ENCODE measurements around the gene OR5I1.
"Not testable (repeated sequence)": the region's sequence is repeated elsewhere in the genome, so short reads cannot be mapped to it uniquely, and the experiment has no call there.

Gene OR5I1

GRCh38 chr11:55936300-55936699 lies at the start of gene OR5I1:
Gene OR5I1 (minus strand): TSS chr11:55936400. CDS start chr11:55936400, 0 bp downstream.
- no peak for DNase-seq

- no peak for DNase-seq
These were observed 34.7 kb upstream of the OR5I1 start for GRCh38 chr11:55970935-55971334.

- no peak for DNase-seq
These were observed 33.6 kb upstream of the OR5I1 start, which contains the start of gene OR10AG1 for GRCh38 chr11:55969845-55970244. Gene OR10AG1 (minus strand): TSS chr11:55969945. CDS start chr11:55969907, 38 bp downstream.

- DNase-seq: no peak
These were observed 31.7 kb upstream of the OR5I1 start for GRCh38 chr11:55967914-55968313.

DNA sequence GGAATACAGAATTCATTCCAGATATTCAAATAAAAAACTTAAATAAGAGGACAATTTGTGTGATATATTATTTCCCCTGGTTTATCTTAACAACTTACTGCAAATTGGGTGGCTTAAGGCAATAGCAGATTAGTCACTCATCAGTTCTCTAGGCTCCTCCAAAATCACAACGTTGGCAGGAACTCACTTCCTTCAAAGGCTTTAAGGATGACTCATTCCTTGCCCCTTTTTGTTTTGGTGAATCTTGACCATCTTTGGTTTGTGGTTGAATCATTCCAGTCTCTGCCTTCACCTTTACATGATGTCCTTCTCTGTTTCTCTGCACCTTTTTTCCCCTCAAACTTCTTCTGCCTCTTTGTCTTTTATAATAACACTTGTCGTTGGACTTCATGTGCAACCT lies 30.2 kb upstream of the OR5I1 start:
- no peak for DNase-seq

DNA sequence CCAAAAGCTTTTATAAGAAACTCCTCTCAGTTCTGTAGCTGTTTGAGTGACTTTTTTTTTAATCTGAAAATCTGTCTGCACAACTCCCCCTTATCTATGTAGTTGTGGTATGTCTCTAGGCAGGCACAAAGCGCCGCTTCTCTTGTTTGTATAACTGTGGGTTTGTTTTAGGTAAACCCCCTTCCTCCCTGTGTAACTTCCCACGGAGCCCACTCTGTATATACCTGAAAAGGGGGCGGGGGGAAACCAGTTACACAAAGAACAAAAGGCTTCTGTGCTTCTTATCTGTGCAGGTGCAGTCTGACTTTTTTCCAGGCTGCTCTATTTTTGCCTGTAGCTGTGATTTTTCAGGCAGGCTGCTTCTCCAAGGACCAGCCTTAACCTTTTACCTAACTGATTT lies 20.3 kb upstream of the OR5I1 start:
- no peak for DNase-seq

GRCh38 chr11:55949330-55949729 lies 13.1 kb upstream of the OR5I1 start:
- no peak for DNase-seq

DNA sequence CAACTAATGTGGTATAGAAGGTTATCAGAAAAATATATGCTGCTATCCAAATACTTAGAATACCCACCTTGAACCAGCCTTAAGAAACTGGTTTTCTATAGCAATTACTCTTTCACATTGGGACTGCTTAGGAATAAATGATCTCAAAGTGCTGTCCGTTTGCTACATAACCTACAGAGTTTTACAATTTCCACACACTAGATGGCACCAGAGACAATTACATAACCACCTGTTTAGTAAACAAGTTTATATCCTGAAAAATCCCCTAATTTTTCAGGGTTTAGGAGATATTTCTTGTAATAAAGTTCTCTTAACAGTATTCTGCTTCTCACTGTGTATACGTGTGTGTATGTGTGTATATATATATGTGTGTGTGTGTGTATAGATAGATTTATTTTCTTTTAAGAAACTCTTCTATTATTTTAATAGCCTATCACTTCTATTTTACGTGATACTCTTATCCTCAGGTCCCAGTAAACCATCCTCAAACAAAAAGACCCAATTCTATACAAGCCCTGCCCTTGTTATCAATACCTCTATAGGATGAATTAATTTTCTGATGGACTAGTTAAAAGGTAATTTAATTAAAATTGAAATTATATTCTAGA lies 6.7 kb upstream of the OR5I1 start:
- no peak for DNase-seq

DNA sequence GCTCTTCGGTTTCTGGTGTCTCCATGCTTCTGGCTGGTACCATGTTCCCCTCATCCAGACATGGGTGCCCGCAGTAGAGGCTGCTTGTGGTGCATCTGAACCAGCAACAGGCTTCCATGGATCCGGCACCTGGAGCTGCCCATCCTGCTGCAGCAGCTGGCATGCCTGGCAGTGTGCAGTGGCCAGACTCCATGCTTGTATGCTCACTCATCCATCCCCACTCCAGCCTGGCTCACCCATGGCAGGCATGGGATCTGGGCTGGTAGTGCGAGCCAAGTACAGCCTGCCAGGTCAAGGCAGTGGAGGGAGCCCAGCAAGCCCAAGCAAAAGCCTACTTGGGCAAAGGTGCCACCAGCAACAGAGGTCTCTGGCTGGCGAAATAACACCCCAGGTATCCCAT lies 15.7 kb downstream of the OR5I1 start:
- DNase-seq: no peak

DNA sequence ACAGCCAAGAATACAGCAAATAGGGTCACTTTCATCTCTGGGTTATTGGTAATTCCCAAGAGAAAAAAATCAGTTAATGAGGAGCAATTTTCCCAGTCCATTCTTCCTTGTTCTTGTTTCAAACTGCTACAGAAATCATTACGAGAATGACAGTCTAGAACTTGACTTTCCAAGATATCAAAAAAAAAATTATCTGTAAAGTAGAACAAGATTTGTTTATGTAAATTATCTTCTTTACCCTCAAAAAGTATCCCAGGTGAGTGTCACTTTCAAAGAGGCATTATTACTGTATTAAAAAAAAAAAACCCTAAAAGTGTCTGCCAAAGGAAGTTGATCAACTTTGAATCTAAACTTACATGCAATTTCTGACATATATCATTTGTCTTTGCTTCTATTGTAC lies 21.7 kb downstream of the OR5I1 start, which contains the start of gene OR5W2:
Gene OR5W2 (minus strand): TSS at position 101 of the 400 bp plus-strand sequence. CDS start 0 bp downstream, at position 101.
- no peak for DNase-seq

GRCh38 chr11:55902308-55902707 lies 33.9 kb downstream of the OR5I1 start:
- no peak for DNase-seq

GRCh38 chr11:55895216-55895615 lies 41.0 kb downstream of the OR5I1 start:
- no peak for DNase-seq

- DNase-seq: not testable (repeated sequence)
These were observed 50.7 kb downstream of the OR5I1 start for GRCh38 chr11:55885481-55885880.
